Neural progenitor cell (in vitro differentiated cells): ENCODE results near the gene BMP7. TPM values are rescaled to one million over a fixed set of nuclear protein-coding genes. Genes with fewer than 3 reads are reported as not detected.
A peak's percentile ranks its signal among the peaks of the same experiment; 100 is the strongest.

Source experiments
- DNase-seq: peaks from one replicate; pipeline ENCODE4 v3.0.0-alpha.2; 2016; ENCODE audit warnings: low spot score
- H2AFZ ChIP-seq: fragments of 200-600 bp; sonication (generic); replicated peaks from 2 replicates; pipeline ENCODE4 v1.6.1; 2016; ENCODE audit warnings: antibody characterized with exemption
- H3F3A ChIP-seq: fragments of 200-600 bp; sonication (generic); 2 replicates; pipeline ENCODE4 v1.6.1; 2016; ENCODE audit warnings: antibody characterized with exemption, low read depth
- H3K27ac ChIP-seq: fragments of 200-600 bp; sonication (generic); 2 replicates; pipeline ENCODE4 v1.5.1; 2016; ENCODE audit warnings: mild to moderate bottlenecking
- H3K27me3 ChIP-seq: fragments of 200-600 bp; sonication (generic); 2 replicates; pipeline ENCODE4 v1.6.1; 2016; ENCODE audit warnings: mild to moderate bottlenecking, moderate library complexity
- H3K36me3 ChIP-seq: fragments of 200-600 bp; sonication (generic); 2 replicates; pipeline ENCODE4 v1.5.1; 2016
- H3K4me1 ChIP-seq: fragments of 200-600 bp; sonication (generic); 2 replicates; pipeline ENCODE4 v1.6.1; 2016; ENCODE audit warnings: mixed run types
- H3K4me2 ChIP-seq: fragments of 200-600 bp; sonication (generic); 2 replicates; pipeline ENCODE4 v1.6.1; 2016
- H3K4me3 ChIP-seq: fragments of 200-600 bp; sonication (generic); 2 replicates; pipeline ENCODE4 v1.5.1; 2016
- H3K79me2 ChIP-seq: fragments of 200-600 bp; sonication (generic); 2 replicates; pipeline ENCODE4 v1.6.1; 2016; ENCODE audit warnings: low read depth
- H3K9ac ChIP-seq: fragments of 200-600 bp; sonication (generic); 2 replicates; pipeline ENCODE4 v1.6.1; 2016
- H3K9me3 ChIP-seq: fragments of 200-600 bp; sonication (generic); 2 replicates; pipeline ENCODE4 v1.5.1; 2016; ENCODE audit warnings: low read depth
- H4K20me1 ChIP-seq: fragments of 200-600 bp; sonication (generic); 2 replicates; pipeline ENCODE4 v1.6.1; 2016; ENCODE audit warnings: low read depth
- H3K27ac Mint-ChIP-seq: 3 replicates; pipeline ENCODE4 v1.8.0; 2021; ENCODE audit warnings: mixed read lengths
- H3K27me3 Mint-ChIP-seq: 2 replicates; pipeline ENCODE4 v1.8.0; 2022; ENCODE audit warnings: low read depth, mild to moderate bottlenecking, inconsistent platforms, moderate library complexity, mixed read lengths; ENCODE audit not compliant: insufficient read depth
- H3K36me3 Mint-ChIP-seq: 3 replicates; pipeline ENCODE4 v1.8.0; 2021; ENCODE audit warnings: mixed read lengths
- H3K4me1 Mint-ChIP-seq: 3 replicates; pipeline ENCODE4 v1.8.0; 2021; ENCODE audit warnings: mixed read lengths
- H3K4me3 Mint-ChIP-seq: 3 replicates; pipeline ENCODE4 v1.8.0; 2021; ENCODE audit warnings: mild to moderate bottlenecking, moderate library complexity, mixed read lengths
- H3K9me3 Mint-ChIP-seq: 3 replicates; pipeline ENCODE4 v1.8.0; 2020; ENCODE audit warnings: mixed read lengths
- CTCF ChIP-seq: fragments of 200-600 bp; sonication (generic); IDR thresholded peaks from 2 replicates; pipeline ENCODE4 v1.5.1; 2017; ENCODE audit warnings: antibody characterized with exemption, mild to moderate bottlenecking
- EZH2 ChIP-seq: fragments of 200-600 bp; sonication (generic); IDR thresholded peaks from 2 replicates; pipeline ENCODE4 v1.6.1; 2017; ENCODE audit warnings: antibody characterized with exemption, mild to moderate bottlenecking, moderate library complexity
- EZH2phosphoT487 ChIP-seq: fragments of 200-600 bp; sonication (generic); IDR thresholded peaks from 2 replicates; pipeline ENCODE4 v1.6.1; 2017; ENCODE audit warnings: antibody characterized with exemption
- total RNA-seq: library from RNA; depleted of rRNA; stranded (reverse); fragments of >200 nt; gene quantifications from 2 replicates; pipeline ENCODE4 v1.2.3, GENCODE V29; 2015; ENCODE audit warnings: low replicate concordance

BMP7 gene
- total RNA-seq, 1 donor from 2014 or later, result 11.2 TPM

GRCh38 chr20:57195469-57196100 is 70.9 kb downstream of the BMP7 start:
- Histone ChIP-seq H3K79me2 (no peaks in the 10 kb centered on the region), H3K4me3 (no peak overlapping the region), H3K27me3 (no peaks in the 10 kb centered on the region), H3F3A (peaks cover 19% of the 10 kb centered on the region), H3K4me1 (peaks cover 25% of the 10 kb centered on the region), H4K20me1 (no peaks in the 10 kb centered on the region), H3K9me3 (no peaks in the 10 kb centered on the region), H2AFZ (no peak overlapping the region), H3K27ac (no peak overlapping the region), H3K4me2 (no peak overlapping the region), H3K36me3 (no peaks in the 10 kb centered on the region), H3K9ac (no peak overlapping the region)
- H3K36me3 Mint-ChIP-seq, result peaks cover 32% of the 10 kb centered on the region
- no peak overlapping the region for H3K4me3 Mint-ChIP-seq
- H3K9me3 Mint-ChIP-seq, result no peaks in the 10 kb centered on the region
- no peak for DNase-seq
- H3K27me3 Mint-ChIP-seq, result peaks cover 2% of the 10 kb centered on the region
- no peak overlapping the region for H3K27ac Mint-ChIP-seq
- TF ChIP-seq CTCF (no peak), EZH2 (no peak), EZH2phosphoT487 (no peak)
- H3K4me1 Mint-ChIP-seq, result peaks cover 11% of the 10 kb centered on the region

DNA sequence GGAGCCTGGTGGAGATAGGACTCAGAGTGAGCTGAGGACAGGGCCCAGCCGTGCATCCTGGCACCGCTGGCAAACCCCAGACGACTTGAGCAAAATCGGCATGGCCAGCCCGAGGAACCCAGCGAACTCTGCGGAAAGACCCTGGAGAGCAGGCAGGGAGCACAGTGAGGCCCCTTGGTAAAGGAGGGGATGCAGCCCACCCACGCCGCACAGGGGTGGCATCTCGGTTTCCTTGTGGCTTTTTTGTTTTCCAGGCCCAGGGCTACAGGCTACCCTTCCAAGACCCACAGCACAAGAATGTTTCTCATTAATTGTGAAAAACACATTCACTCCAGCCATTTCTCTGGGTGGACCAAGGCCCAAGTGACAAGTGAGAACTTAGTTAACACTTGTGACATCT is 71.4 kb downstream of the BMP7 start:
- Mint-ChIP-seq H3K27ac (peak overlapping the region; percentile 60), H3K4me3 (no peak overlapping the region)

GRCh38 chr20:57194154-57194553 is 72.3 kb downstream of the BMP7 start:
- H3F3A ChIP-seq, result peaks cover 11% of the 10 kb centered on the region
- no peaks in the 10 kb centered on the region for H4K20me1 ChIP-seq
- no peaks in the 10 kb centered on the region for H3K36me3 ChIP-seq
- no peak overlapping the region for H3K27ac Mint-ChIP-seq
- peaks cover 20% of the 10 kb centered on the region for H3K4me1 ChIP-seq
- H3K79me2 ChIP-seq, result no peaks in the 10 kb centered on the region
- no peaks in the 10 kb centered on the region for H3K27me3 ChIP-seq
- no peak overlapping the region for H2AFZ ChIP-seq
- H3K4me3 Mint-ChIP-seq, result no peak overlapping the region
- peaks cover 29% of the 10 kb centered on the region for H3K36me3 Mint-ChIP-seq
- no peak overlapping the region for H3K27ac ChIP-seq
- H3K4me2 ChIP-seq, result no peak overlapping the region
- no peaks in the 10 kb centered on the region for H3K9me3 Mint-ChIP-seq
- peaks cover 2% of the 10 kb centered on the region for H3K27me3 Mint-ChIP-seq
- no peaks in the 10 kb centered on the region for H3K9me3 ChIP-seq
- TF ChIP-seq EZH2phosphoT487, result no peak
- no peak for TF ChIP-seq CTCF
- TF ChIP-seq EZH2, result no peak
- no peak for DNase-seq
- peaks cover 11% of the 10 kb centered on the region for H3K4me1 Mint-ChIP-seq
- H3K9ac ChIP-seq, result no peak overlapping the region
- no peak overlapping the region for H3K4me3 ChIP-seq

More for the DNA sequence above, 71.4 kb downstream of the BMP7 start:
- Histone ChIP-seq H3K79me2 (no peaks in the 10 kb centered on the region), H4K20me1 (no peaks in the 10 kb centered on the region), H3K9me3 (no peaks in the 10 kb centered on the region), H3K4me2 (no peak overlapping the region), H3K4me1 (peaks cover 25% of the 10 kb centered on the region), H3K9ac (no peak overlapping the region), H2AFZ (no peak overlapping the region), H3F3A (peaks cover 14% of the 10 kb centered on the region), H3K4me3 (no peak overlapping the region), H3K27me3 (no peaks in the 10 kb centered on the region), H3K36me3 (no peaks in the 10 kb centered on the region), H3K27ac (no peak overlapping the region)
- Mint-ChIP-seq H3K4me1 (peaks cover 11% of the 10 kb centered on the region), H3K9me3 (no peaks in the 10 kb centered on the region), H3K27me3 (peaks cover 2% of the 10 kb centered on the region), H3K36me3 (peaks cover 29% of the 10 kb centered on the region)
- DNase-seq, result no peak
- TF ChIP-seq EZH2phosphoT487, result no peak
- TF ChIP-seq CTCF, result no peak
- no peak for TF ChIP-seq EZH2
